Measurements from ENCODE around the gene SLC35B2.

- TF ChIP-seq GATA2 (IDR thresholded peaks at IDR 0.05; ENCODE audit: low read depth, low read length) (no peak), GATA3 (IDR thresholded peaks at IDR 0.05; ENCODE audit: low read depth, low read length) (no peak)
Measured at GRCh38 chr6:44301782-44302564, 44.6 kb upstream of the SLC35B2 start.
